NCI-H146 treated with DMSO at 0.1 percent for 48 hours (cell line): Measurements from ENCODE around the gene RPUSD3.
"Not testable (repeated sequence)": the region's sequence is repeated elsewhere in the genome, so short reads cannot be mapped to it uniquely, and the experiment has no call there.

Source experiments
- DNase-seq: peaks from one replicate; lab custom pipeline; 2025; ENCODE audit not compliant: unreplicated experiment; lab: John Stamatoyannopoulos, UW

Gene RPUSD3

DNA sequence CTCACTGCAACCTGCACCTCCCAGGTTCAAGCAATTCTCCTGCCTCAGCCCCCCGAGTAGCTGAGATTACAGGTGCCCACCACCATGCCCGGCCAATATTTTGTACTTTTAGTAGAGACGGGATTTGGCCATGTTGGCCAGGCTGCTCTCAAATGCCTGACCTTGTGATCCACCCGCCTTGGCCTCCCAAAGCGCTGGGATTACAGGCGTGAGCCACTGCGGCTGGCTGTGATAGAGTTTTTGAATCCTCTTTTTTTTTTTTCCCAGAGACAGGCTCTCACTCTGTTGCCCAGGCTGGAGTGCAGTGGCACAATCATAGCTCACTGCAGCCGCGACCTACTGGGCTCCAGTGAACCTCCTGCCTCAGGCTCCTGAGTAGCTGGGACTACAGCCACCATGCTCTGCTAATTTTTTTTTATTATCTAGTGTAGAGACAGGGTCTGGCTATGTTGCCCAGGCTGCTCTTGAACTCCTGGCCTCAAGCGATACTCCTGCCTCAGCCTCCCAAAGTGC lies 21.4 kb upstream of the RPUSD3 start:
- DNase-seq, result not testable (repeated sequence)

- no peak for DNase-seq
These were observed 20.6 kb upstream of the RPUSD3 start for GRCh38 chr3:9864200-9864927.

DNA sequence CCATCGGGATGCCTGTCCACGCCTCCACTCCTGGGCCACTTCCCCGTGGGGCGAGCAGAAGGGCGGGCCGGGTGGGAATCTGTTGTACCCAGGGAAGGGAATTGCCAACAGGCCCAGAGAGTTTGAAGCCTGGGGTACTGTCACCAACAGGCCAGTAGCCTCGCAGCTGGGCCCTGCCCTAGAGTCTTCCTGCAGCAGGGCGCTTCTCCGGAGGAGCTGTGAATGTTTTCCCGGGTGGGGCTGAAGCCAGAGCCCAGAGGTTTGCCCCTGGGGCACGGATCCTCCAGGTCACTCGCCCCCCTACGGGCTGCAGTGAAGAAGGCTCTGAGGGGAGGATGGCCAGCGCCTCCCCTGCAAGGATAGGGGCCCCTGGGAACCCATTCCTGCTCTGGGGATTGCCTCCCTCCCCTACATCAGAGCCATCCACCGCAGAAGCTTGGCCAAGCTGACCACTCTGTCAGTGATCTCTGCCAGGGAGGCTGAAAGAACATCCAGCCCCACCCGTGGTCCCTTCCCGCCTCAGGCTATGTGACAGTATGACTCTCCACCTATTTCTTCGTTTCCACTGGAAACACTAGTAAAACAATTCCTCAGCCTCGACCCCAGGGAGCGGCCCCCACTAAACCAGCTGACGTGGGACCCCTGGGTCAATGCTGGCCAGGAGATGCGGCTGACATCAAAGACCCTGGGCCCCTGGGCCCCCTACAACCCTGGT lies 19.4 kb upstream of the RPUSD3 start:
- no peak for DNase-seq

- no peak for DNase-seq
These were observed 18.7 kb upstream of the RPUSD3 start for GRCh38 chr3:9862391-9863057.

GRCh38 chr3:9861626-9862130 lies 17.9 kb upstream of the RPUSD3 start:
- DNase-seq, result no peak

DNA sequence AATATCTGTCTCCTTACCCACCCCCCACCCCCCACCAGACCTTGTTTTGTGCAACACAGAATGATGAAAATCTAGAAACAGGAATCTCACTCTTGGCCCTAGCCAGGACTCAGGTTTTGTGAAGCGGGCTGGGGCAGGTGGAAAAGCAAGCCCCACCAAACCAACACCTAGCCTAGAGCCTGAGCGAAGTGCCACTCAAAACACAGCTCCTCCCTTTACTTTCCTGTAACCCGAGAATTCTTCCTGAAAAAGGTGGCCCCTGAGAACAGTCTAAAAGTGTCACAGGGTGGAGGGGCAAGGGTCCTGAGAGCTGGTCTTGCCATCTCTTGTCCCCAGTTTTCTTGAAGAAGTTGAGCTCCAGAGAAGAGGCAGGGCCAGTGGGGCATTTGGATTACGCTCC lies 17.4 kb upstream of the RPUSD3 start:
- DNase-seq, result no peak

- DNase-seq, result no peak
These were observed 15.8 kb upstream of the RPUSD3 start for GRCh38 chr3:9859530-9860025.

DNA sequence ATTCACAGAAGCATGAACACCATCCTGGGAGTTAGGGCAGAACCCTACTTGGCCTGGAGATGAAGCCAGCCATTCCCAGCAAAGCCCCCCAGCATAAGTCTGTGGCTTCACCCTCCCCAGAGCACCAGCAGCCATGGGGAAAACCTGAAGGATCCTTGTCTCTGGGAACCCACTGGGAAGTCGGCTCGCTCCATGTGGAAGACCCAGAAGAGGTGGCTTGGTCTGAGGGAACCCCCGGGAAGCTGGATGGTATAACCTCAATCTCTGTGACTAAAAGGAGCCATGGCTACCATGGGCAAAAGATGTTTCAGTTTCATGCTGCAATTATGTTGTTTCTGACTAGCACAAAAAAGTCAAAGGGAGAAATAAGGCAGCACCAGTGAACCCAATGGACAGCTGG lies 11.8 kb upstream of the RPUSD3 start:
- DNase-seq, result no peak

DNA sequence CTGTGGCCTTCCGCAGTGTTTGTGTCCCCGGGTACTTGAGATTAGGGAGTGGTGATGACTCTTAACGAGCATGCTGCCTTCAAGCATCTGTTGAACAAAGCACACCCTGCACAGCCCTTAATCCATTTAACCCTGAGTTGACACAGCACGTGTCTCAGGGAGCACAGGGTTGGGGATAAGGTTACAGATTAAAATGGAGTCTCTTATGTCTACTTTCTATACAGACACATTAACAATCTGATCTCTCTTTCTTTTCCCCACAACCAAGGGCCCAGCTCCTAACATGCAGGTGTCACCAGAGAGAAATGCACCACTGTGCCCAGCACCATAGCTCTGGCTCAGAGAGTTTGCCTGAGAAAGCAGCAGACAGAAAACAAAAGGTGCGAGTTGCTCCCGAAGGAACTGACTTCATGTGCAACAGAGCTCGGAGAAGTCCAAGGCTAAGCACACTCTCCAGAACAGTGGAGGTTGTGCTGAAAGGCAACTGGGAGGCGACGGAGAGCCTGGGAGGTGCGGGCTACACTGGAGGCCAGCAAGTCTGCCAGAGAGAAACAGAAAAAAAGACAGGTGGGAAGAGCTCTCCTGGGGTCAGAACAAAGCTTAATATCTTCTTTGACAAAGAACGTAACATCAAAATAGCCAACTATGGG lies 10.6 kb upstream of the RPUSD3 start:
- DNase-seq, result not testable (repeated sequence)

DNA sequence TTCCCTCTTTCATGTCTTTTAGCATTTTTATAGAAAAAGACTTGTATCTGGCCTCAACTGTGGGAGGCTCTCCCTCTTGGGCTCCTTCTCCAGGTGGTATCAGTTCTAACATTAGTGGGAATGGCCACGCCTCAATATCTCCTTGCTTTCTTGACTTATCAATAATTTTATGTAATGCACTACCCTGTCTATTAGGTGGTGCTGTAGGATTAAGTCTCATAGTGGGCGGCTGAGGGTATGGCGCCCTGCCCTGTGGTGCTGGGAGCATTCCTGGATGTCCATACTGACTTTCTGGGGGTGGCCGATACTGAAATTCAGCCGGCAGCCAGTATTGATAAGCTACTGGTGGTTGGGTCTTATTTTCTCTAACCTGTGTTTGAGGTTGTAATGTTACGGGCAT lies 8.7 kb upstream of the RPUSD3 start:
- DNase-seq, result no peak

DNA sequence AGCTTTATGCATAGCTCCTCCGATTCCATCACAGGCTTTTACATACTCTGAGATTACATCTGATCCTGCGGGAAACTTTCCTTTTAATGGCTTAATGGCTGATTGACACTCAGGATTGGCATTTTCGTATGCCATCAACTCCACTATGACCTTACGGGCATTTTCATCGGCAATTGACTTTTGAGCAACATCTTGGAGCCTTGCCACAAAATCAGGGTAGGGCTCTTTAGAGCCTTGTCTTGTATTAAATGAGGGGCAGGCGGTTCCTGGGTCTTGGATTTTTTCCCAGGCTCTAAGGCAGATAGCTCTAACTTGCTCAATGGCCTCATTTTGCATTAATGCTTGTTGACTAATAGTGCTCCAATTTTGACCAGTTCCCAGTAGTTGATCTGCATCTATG lies 8.1 kb upstream of the RPUSD3 start:
- not testable (repeated sequence) for DNase-seq

- not testable (repeated sequence) for DNase-seq
These were observed 7.6 kb upstream of the RPUSD3 start for GRCh38 chr3:9851383-9851782.

GRCh38 chr3:9848860-9849259 lies 5.1 kb upstream of the RPUSD3 start:
- not testable (repeated sequence) for DNase-seq

DNA sequence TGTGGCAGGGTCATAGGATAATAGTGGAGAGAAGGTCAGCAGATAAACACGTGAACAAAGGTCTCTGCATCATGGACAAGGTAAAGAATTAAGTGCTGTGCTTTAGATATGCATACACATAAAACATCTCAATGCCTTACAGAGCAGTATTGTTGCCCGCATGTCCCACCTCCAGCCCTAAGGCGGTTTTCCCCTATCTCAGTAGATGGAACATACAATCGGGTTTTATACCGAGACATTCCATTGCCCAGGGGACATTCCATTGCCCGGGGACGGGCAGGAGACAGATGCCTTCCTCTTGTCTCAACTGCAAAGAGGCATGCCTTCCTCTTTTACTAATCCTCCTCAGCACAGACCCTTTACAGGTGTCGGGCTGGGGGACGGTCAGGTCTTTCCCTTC lies 4.1 kb upstream of the RPUSD3 start:
- DNase-seq, result not testable (repeated sequence)

- no peak for DNase-seq
These were observed 3.2 kb upstream of the RPUSD3 start for GRCh38 chr3:9846931-9847488.

DNA sequence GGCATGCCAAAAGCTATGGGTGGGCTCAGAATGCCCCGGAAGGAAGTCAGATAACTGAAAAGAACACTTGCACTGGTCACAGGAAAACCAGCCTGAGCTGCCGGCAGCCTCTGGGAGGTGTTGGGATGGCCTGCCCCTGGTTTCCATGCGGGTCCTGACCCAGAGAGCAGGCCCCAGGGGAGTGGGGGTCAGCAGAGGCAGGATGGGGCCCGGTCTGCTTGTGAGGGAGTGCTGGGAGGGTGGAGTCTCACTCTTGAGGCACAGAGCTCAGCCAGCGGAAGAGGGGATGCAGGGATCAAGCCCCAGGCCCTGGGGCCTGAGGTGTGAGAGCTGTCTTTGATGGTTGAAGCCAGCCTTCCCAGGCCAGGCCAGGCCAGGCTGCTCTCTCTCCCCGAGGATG lies 2.4 kb upstream of the RPUSD3 start:
- DNase-seq, result no peak

- DNase-seq, result no peak
These were observed 2.8 kb downstream of the RPUSD3 start for GRCh38 chr3:9841015-9841414.

DNA sequence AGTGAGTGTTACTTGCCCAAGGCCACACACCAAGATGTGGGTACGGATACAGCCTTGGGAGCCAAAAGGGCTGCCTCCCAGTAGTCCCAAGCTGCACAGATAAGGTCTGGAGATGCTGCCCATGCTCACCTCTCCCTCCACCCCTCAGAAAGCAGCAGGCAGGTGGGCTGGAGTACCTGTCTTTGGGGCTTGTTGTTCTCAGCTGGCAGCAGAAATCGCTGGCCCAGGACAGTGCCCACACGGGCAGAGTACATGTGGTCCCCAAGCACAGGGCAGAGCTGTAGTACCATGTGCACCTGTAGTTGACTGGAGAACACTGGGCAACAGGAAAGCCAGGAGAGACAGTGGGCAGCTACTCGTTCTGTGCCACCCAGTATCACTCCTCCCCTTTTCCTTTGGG lies 5.0 kb downstream of the RPUSD3 start:
- no peak for DNase-seq

DNA sequence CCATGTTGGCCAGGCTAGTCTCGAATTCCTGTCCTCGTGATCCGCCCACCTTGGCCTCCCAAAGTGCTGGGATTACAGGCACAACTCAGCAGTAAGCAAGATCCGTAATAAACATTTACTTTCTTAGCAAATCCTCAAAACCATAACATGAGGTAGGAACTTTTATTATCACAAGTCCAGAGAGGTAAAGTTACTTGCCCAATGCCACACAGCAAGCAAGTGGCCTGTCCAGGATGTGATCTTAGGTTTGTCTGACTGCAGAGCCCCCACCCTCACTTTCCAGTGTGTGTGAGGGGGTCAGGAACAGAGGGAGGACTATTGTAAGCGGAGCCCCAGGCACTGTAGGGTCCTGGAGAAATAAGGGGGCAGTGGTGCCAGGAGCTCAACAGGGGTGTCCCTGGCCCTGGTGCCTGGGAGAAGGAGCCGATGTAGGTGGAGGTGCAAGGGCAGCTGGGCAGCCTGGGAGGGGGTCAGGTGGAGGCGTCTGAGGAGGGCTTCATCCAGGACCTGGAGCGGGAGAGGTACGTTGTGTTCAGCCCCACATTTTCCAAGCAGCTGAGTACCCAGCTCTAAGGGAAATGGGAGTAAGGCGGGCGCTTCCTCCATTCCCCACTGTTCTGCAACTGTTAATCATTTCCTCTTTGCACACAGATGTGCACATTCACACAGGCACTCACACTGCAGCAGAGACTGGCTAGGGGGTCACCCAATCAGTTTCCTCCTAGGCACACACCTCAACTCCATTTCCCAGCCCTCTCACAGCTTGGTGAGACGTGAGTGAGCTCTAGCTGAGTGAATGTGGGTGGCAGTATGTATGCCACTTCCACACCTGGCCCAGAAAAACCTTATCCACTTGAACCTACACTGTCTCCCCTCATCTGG lies 5.9 kb downstream of the RPUSD3 start:
- no peak for DNase-seq
